ENCODE data around the gene KRTAP12-4.

- TF ChIP-seq ZNF407 (IDR thresholded peaks at IDR 0.05; ENCODE audit: low read depth) (no peak), CTCF (IDR thresholded peaks at IDR 0.05 in 2 of 3, conservative IDR thresholded peaks at IDR 0.05 in 1 of 3; ENCODE audit: insufficient read depth in 2 of 3, low read depth in 1 of 3, low read length in 3 of 3) (no peak), MYNN (IDR thresholded peaks at IDR 0.05) (no peak), MYNN (CRISPR knock-in tag; IDR thresholded peaks at IDR 0.05) (no peak), ZNF133 (CRISPR knock-in tag; IDR thresholded peaks at IDR 0.05) (no peak)
These were observed 3.4 kb upstream of the KRTAP12-4 start, which contains the start of gene KRTAP12-3 for GRCh38 chr21:44657635-44658540.
